Pancreas (tissue), 10 donors: ENCODE results near the gene NLGN2. TPM values are rescaled to one million over a fixed set of nuclear protein-coding genes. Genes with fewer than 3 reads are reported as not detected.
A peak's percentile ranks its signal among the peaks of the same experiment; 100 is the strongest.

Source experiments
- ATAC-seq, 4 donors: fragments of 200-7000 bp; cut with Tn5 transposase; one replicate each; pipeline versions ENCODE4 v1.8.0 to v1.9.1; 2020; ENCODE audit warnings: mild to moderate bottlenecking in 4 of 4, moderate library complexity in 4 of 4
- DNase-seq, 6 donors: peaks; one replicate each; pipeline ENCODE4 v3.0.0-alpha.2; 2020
- FAIRE-seq: peaks from 2 replicates; lab custom pipeline; 2012; peaks lifted over from hg19 to GRCh38; lab: Jason Lieb, UNC
- H3K27ac ChIP-seq, 4 donors: fragments of 200-600 bp; sonication (generic); 1 replicate in 3 of 4; 2 replicates in 1 of 4; pipeline versions ENCODE4 v1.5.0 to v1.8.0; 2020
- H3K27me3 ChIP-seq, 4 donors: fragments of 200-600 bp; one replicate each; pipeline ENCODE4 v1.8.0; 2021
- H3K36me3 ChIP-seq, 3 donors: fragments of 200-600 bp; sonication (generic) in 1 of 3; one replicate each; pipeline versions ENCODE4 v1.5.0 to v1.8.0; 2020 to 2021
- H3K4me1 ChIP-seq, 3 donors: fragments of 200-600 bp; one replicate each; pipeline ENCODE4 v1.8.0; 2021
- H3K4me3 ChIP-seq, 4 donors: fragments of 200-600 bp; sonication (generic) in 2 of 4; one replicate each; pipeline versions ENCODE4 v1.5.0 to v1.8.0; 2020 to 2021
- H3K9me3 ChIP-seq, 4 donors: fragments of 200-600 bp; one replicate each; pipeline ENCODE4 v1.8.0; 2021
- CTCF ChIP-seq, 4 donors: fragments of 200-600 bp; sonication (generic) in 3 of 4; IDR thresholded peaks; one replicate each; pipeline versions ENCODE4 v1.5.0 to v1.8.0; 2021; ENCODE audit warnings: antibody characterized with exemption in 4 of 4
- WGBS, 2 donors: extraction: QIAGEN DNeasy Blood & Tissue Kit; methylation state at CpG; one replicate each; pipeline ENCODE4 v1.1.7; 2013; 5-methylcytosine and 5-hydroxymethylcytosine counted together
- intact Hi-C, 3 donors: fragments of 100-400 bp; cut with DNase I; formaldehyde crosslinking; loops; one replicate each; pipeline versions ENCODE4 v1.11.1 to v1.14.2; 2022
- polyA plus RNA-seq, 2 donors: library from polyadenylated mRNA; stranded (reverse); fragments of 200-250 nt; gene quantifications; one replicate each; pipeline ENCODE4 v1.2.3, GENCODE V29; 2013
- total RNA-seq, 6 donors: library from RNA; stranded (reverse); fragmentation: NEBNext Ultra II Directional in 4 of 6; extraction: Animal tissue kit (Norgen Biotek cat#: 25700) in 4 of 6; gene quantifications; one replicate each; pipeline versions ENCODE4 v1.2.1 to v1.2.4, GENCODE V29; 2021 to 2023
- donor health status: healthy with polysubstance abuse.
- donor health status: DM: no; HTN: no; CAD: no; lungs with moderate emphysema.
- donor health status: DM: no; HTN: no; CAD: no.
- donor health status: control.
- donor health status: control.
- donor health status: Bipolar disorder and iron deficiency.
- donor health status: DM: yes; HTN: yes; CAD: no.
- donor health status: DM: no; HTN: no; CAD: no.
- donor health status: DM: no; HTN: no; CAD: no.
- donor health status: DM: yes; HTN: yes; CAD: no.

The NLGN2 gene
- total and polyA plus RNA-seq, 8 donors = 2.9 to 13.7 (median 5.4) TPM

GRCh38 chr17:7379134-7379533 lies 28.5 kb upstream of the NLGN2 start:
- 92 to 97% methylated on average over 3 of the region's 3 CpGs for WGBS, 2 donors
- peaks cover 6 to 11% (median 8%) of the 10 kb centered on the region in 3 donors for H3K4me1 ChIP-seq
- intact Hi-C loops = no loop called here
- ATAC-seq = no peak
- H3K36me3 ChIP-seq = no peaks in the 10 kb centered on the region
- TF ChIP-seq CTCF (IDR thresholded peaks at IDR 0.05) = no peak
- H3K27me3 ChIP-seq = no peaks in the 10 kb centered on the region
- no peak overlapping the region for H3K27ac ChIP-seq
- no peak overlapping the region for H3K4me3 ChIP-seq
- no peak for FAIRE-seq
- no peak for DNase-seq
- no peaks in the 10 kb centered on the region for H3K9me3 ChIP-seq

GRCh38 chr17:7380321-7380720 lies 27.3 kb upstream of the NLGN2 start:
- 4 to 6% methylated on average over 7 of the region's 7 CpGs for WGBS, 2 donors
- intact Hi-C loops = no loop called here
- DNase-seq (peak; percentile 69 to 79 (median 78)), ATAC-seq (peak; percentile 65 to 85 (median 78)), FAIRE-seq (no peak)
- H3K27me3 ChIP-seq = no peaks in the 10 kb centered on the region
- no peaks in the 10 kb centered on the region for H3K36me3 ChIP-seq
- peak overlapping the region; percentile 55 to 78 (median 64) for H3K4me3 ChIP-seq
- H3K4me1 ChIP-seq = peaks cover 6 to 11% (median 8%) of the 10 kb centered on the region in 3 donors
- H3K27ac ChIP-seq = peak overlapping the region; percentile 56 to 77 (median 74)
- H3K9me3 ChIP-seq = no peaks in the 10 kb centered on the region
- TF ChIP-seq CTCF (IDR thresholded peaks at IDR 0.05) = no peak

GRCh38 chr17:7380855-7381683 lies 26.6 kb upstream of the NLGN2 start, which contains the start of gene TNK1:
Gene TNK1, plus strand, starts transcription at chr17:7381089. Its CDS starts 1,838 bp downstream, at chr17:7382927.
- Histone ChIP-seq H3K27me3 (no peaks in the 10 kb centered on the region), H3K4me3 (peak within 1 kb of the TSS; percentile 55 to 78 (median 64)), H3K4me1 (peaks cover 6 to 11% (median 8%) of the 10 kb centered on the region in 3 donors), H3K27ac (peak within 1 kb of the TSS; percentile 56 to 77 (median 74)), H3K36me3 (no peaks in the 10 kb centered on the region), H3K9me3 (no peaks in the 10 kb centered on the region)
- DNase-seq (peak; percentile 75 to 92 (median 82)), ATAC-seq (peak; percentile 89 to 93 (median 90)), FAIRE-seq (no peak)
- intact Hi-C loops = no loop called here
- WGBS, 2 donors = 1% methylated on average over 48 to 52 of the region's 52 CpGs
- TF ChIP-seq CTCF (IDR thresholded peaks at IDR 0.05) = no peak

GRCh38 chr17:7382901-7383300 lies 24.7 kb upstream of the NLGN2 start:
- Histone ChIP-seq H3K27ac (no peak overlapping the region), H3K36me3 (no peaks in the 10 kb centered on the region), H3K4me3 (no peak overlapping the region), H3K4me1 (peaks cover 6 to 11% (median 8%) of the 10 kb centered on the region in 3 donors), H3K9me3 (no peaks in the 10 kb centered on the region), H3K27me3 (no peaks in the 10 kb centered on the region)
- DNase-seq (no peak), FAIRE-seq (no peak), ATAC-seq (no peak)
- 91 to 93% methylated on average over 10 of the region's 10 CpGs for WGBS, 2 donors
- TF ChIP-seq CTCF (IDR thresholded peaks at IDR 0.05) = no peak
- intact Hi-C loops = no loop called here

- ATAC-seq = no peak
Measured at GRCh38 chr17:7383371-7383741, 24.3 kb upstream of the NLGN2 start.

More at GRCh38 chr17:7383371-7383741, 24.3 kb upstream of the NLGN2 start:
- TF ChIP-seq CTCF (IDR thresholded peaks at IDR 0.05) = no peak
- DNase-seq = no peak
- Histone ChIP-seq H3K27me3 (no peaks in the 10 kb centered on the region), H3K9me3 (no peaks in the 10 kb centered on the region), H3K27ac (no peak overlapping the region), H3K4me3 (no peak overlapping the region), H3K36me3 (no peaks in the 10 kb centered on the region), H3K4me1 (peaks cover 6 to 11% (median 8%) of the 10 kb centered on the region in 3 donors)
- WGBS, 2 donors = 90 to 92% methylated on average over 11 of the region's 11 CpGs
- intact Hi-C loops = no loop called here
- no peak for FAIRE-seq
